Lung (tissue), 12 donors: ENCODE measurements around the gene CEP85. TPM values are rescaled to one million over a fixed set of nuclear protein-coding genes. Genes with fewer than 3 reads are reported as not detected.

Experiments
- ATAC-seq: fragments of 200-7000 bp; cut with Tn5 transposase; one replicate; pipeline ENCODE4 v1.9.1; 2020; ENCODE audit warnings: moderate number of reproducible peaks; ENCODE audit not compliant: insufficient read depth, low FRiP score
- DNase-seq, 3 donors: peaks; one replicate each; pipeline ENCODE4 v3.0.0-alpha.2; 2013 to 2017
- H3K27ac ChIP-seq, 2 donors: one replicate each; pipeline ENCODE4 v1.5.1; 2013; ENCODE audit warnings: mild to moderate bottlenecking in 2 of 2, moderate library complexity in 2 of 2, control low read depth in 1 of 2, inconsistent platforms in 1 of 2, low read depth in 1 of 2, low read length in 1 of 2
- H3K27me3 ChIP-seq, 3 donors: one replicate each; pipeline ENCODE4 v1.5.1; 2013; ENCODE audit warnings: low read length in 2 of 3; ENCODE audit not compliant: control insufficient read depth in 3 of 3, insufficient read depth in 3 of 3
- H3K36me3 ChIP-seq, 4 donors: one replicate each; pipeline ENCODE4 v1.5.1; 2013; ENCODE audit warnings: low read length in 4 of 4, mild to moderate bottlenecking in 1 of 4, moderate library complexity in 1 of 4; ENCODE audit not compliant: control insufficient read depth in 4 of 4, insufficient read depth in 4 of 4
- H3K4me1 ChIP-seq, 5 donors: one replicate each; pipeline ENCODE4 v1.5.1; 2013; ENCODE audit warnings: low read length in 5 of 5, mild to moderate bottlenecking in 2 of 5, moderate library complexity in 1 of 5; ENCODE audit not compliant: control insufficient read depth in 5 of 5, insufficient read depth in 5 of 5
- H3K4me3 ChIP-seq: one replicate; pipeline ENCODE4 v1.5.1; 2013; ENCODE audit warnings: mild to moderate bottlenecking, control low read depth, moderate library complexity
- H3K9ac ChIP-seq, 2 donors: one replicate each; pipeline ENCODE4 v1.5.1; 2013; ENCODE audit warnings: low read length in 2 of 2, control low read depth in 1 of 2; ENCODE audit not compliant: insufficient read depth in 1 of 2
- H3K9me3 ChIP-seq, 4 donors: one replicate each; pipeline ENCODE4 v1.5.1; 2013; ENCODE audit warnings: low read length in 3 of 4, mild to moderate bottlenecking in 1 of 4, moderate library complexity in 1 of 4; ENCODE audit not compliant: control insufficient read depth in 4 of 4, insufficient read depth in 3 of 4
- CTCF ChIP-seq: IDR thresholded peaks from 2 replicates; pipeline ENCODE4 v1.5.1; 2012; ENCODE audit warnings: mild to moderate bottlenecking; ENCODE audit errors: control extremely low read depth, extremely low read depth
- WGBS, 2 donors: extraction: QIAGEN DNeasy Blood & Tissue Kit; methylation state at CpG; one replicate each; pipeline ENCODE4 v1.1.7; 2013; 5-methylcytosine and 5-hydroxymethylcytosine counted together
- polyA plus RNA-seq, 2 donors: library from polyadenylated mRNA; stranded (reverse); fragments of 200-250 nt; gene quantifications; one replicate each; pipeline ENCODE4 v1.2.1, GENCODE V29; 2013
- total RNA-seq, 2 donors: library from RNA; depleted of rRNA in 1 of 2; stranded (reverse); fragments of >200 nt in 1 of 2; gene quantifications; one replicate each; pipeline ENCODE4 v1.2.1, GENCODE V29; 2014 to 2021
- donor health status: control.
- donor health status: control.
- donor health status: Bipolar disorder and iron deficiency.
- donor health status: healthy.
- donor health status: DM: yes; HTN: yes; CAD: no.

The CEP85 gene
- total and polyA plus RNA-seq, 4 donors, result 5.4 to 10.8 (median 7.8) TPM

GRCh38 chr1:26252718-26253117 lies 18.7 kb downstream of the CEP85 start:
- no peak for ATAC-seq
- Histone ChIP-seq H3K36me3 (peaks cover 0 to 8% (median 4%) of the 10 kb centered on the region in 4 donors), H3K27me3 (no peaks in the 10 kb centered on the region), H3K27ac (no peak overlapping the region), H3K4me1 (peaks cover 0 to 3% (median 0%) of the 10 kb centered on the region in 5 donors), H3K9ac (no peak overlapping the region), H3K4me3 (no peak overlapping the region), H3K9me3 (peaks cover 0 to 2% (median 0%) of the 10 kb centered on the region in 4 donors)
- TF ChIP-seq CTCF, result no peak
- no peak for DNase-seq
- WGBS, 2 donors, result 80 to 84% methylated on average over 7 of the region's 7 CpGs

- Histone ChIP-seq H3K27ac (peak overlapping the region in 1 of 2 donors; percentile 54), H3K4me3 (no peak overlapping the region), H3K36me3 (peaks cover 0 to 13% (median 5%) of the 10 kb centered on the region in 4 donors), H3K9me3 (peaks cover 0 to 2% (median 0%) of the 10 kb centered on the region in 4 donors), H3K27me3 (no peaks in the 10 kb centered on the region), H3K9ac (peak overlapping the region in 1 of 2 donors; percentile 13), H3K4me1 (peaks cover 0 to 4% (median 0%) of the 10 kb centered on the region in 5 donors)
- TF ChIP-seq CTCF, result no peak
- 76 to 87% methylated on average over 3 of the region's 3 CpGs for WGBS, 2 donors
- no peak for ATAC-seq
- DNase-seq, result peak in 1 of 3 donors; percentile 46
These were observed 20.4 kb downstream of the CEP85 start for GRCh38 chr1:26254404-26254803.

- TF ChIP-seq CTCF, result no peak
- Histone ChIP-seq H3K27ac (peak overlapping the region in 1 of 2 donors; percentile 37), H3K9me3 (peaks cover 0 to 2% (median 0%) of the 10 kb centered on the region in 4 donors), H3K4me3 (no peak overlapping the region), H3K27me3 (no peaks in the 10 kb centered on the region), H3K4me1 (peaks cover 0 to 4% (median 0%) of the 10 kb centered on the region in 5 donors), H3K9ac (no peak overlapping the region), H3K36me3 (peaks cover 0 to 17% (median 8%) of the 10 kb centered on the region in 4 donors)
- ATAC-seq (no peak), DNase-seq (no peak)
- 95 to 97% methylated on average over 2 of the region's 2 CpGs for WGBS, 2 donors
These were observed 23.2 kb downstream of the CEP85 start for GRCh38 chr1:26257222-26257621.

- WGBS, 2 donors, result 79 to 81% methylated on average over 2 of the region's 2 CpGs
- no peak overlapping the region for H3K27ac ChIP-seq
- peaks cover 0 to 2% (median 0%) of the 10 kb centered on the region in 4 donors for H3K9me3 ChIP-seq
- no peak for ATAC-seq
- TF ChIP-seq CTCF, result no peak
- H3K4me1 ChIP-seq, result peaks cover 0 to 4% (median 0%) of the 10 kb centered on the region in 5 donors
- no peaks in the 10 kb centered on the region for H3K27me3 ChIP-seq
- H3K4me3 ChIP-seq, result no peak overlapping the region
- H3K36me3 ChIP-seq, result peaks cover 0 to 20% (median 10%) of the 10 kb centered on the region in 4 donors
- no peak overlapping the region for H3K9ac ChIP-seq
- no peak for DNase-seq
These were observed 25.0 kb downstream of the CEP85 start for GRCh38 chr1:26259005-26259404.
